ENCODE measurements around the gene SRPK2. TPM values are rescaled to one million over a fixed set of nuclear protein-coding genes. Genes with fewer than 3 reads are reported as not detected.

Gene SRPK2
- total RNA-seq, 1 experiment from 2014 or later: 50.5 TPM

DNA sequence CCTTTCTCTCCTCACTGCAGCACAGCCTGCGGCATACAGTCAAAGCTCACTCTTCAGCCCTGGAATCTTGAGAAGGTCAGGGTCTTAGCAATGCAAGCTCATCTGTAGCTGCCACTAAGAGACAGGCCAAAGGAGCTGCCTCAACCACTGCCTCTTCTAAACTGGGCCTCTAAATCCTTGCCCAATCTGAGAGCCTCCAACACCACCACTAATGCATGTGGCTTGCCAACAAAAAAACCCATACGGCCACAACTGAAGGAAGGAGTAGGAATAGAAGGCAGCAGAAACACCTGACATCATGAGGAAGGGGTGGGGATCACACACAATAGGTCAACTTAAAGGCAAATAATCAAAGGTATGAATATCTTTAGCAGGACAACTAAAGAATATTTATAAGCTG, 183.8 kb downstream of the SRPK2 start (continued):
- TF ChIP-seq, protein P1, sequence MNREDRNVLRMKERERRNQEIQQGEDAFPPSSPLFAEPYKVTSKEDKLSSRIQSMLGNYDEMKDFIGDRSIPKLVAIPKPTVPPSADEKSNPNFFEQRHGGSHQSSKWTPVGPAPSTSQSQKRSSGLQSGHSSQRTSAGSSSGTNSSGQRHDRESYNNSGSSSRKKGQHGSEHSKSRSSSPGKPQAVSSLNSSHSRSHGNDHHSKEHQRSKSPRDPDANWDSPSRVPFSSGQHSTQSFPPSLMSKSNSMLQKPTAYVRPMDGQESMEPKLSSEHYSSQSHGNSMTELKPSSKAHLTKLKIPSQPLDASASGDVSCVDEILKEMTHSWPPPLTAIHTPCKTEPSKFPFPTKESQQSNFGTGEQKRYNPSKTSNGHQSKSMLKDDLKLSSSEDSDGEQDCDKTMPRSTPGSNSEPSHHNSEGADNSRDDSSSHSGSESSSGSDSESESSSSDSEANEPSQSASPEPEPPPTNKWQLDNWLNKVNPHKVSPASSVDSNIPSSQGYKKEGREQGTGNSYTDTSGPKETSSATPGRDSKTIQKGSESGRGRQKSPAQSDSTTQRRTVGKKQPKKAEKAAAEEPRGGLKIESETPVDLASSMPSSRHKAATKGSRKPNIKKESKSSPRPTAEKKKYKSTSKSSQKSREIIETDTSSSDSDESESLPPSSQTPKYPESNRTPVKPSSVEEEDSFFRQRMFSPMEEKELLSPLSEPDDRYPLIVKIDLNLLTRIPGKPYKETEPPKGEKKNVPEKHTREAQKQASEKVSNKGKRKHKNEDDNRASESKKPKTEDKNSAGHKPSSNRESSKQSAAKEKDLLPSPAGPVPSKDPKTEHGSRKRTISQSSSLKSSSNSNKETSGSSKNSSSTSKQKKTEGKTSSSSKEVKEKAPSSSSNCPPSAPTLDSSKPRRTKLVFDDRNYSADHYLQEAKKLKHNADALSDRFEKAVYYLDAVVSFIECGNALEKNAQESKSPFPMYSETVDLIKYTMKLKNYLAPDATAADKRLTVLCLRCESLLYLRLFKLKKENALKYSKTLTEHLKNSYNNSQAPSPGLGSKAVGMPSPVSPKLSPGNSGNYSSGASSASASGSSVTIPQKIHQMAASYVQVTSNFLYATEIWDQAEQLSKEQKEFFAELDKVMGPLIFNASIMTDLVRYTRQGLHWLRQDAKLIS (CRISPR knock-in tag; IDR thresholded peaks at IDR 0.05; ENCODE audit: borderline replicate concordance): no peak
- no peak for TF ChIP-seq ZNF416 (CRISPR knock-in tag; IDR thresholded peaks at IDR 0.05)
- TF ChIP-seq FOXP1 (CRISPR knock-in tag; IDR thresholded peaks at IDR 0.05; ENCODE audit: borderline replicate concordance): no peak
- TF ChIP-seq, protein P2, sequence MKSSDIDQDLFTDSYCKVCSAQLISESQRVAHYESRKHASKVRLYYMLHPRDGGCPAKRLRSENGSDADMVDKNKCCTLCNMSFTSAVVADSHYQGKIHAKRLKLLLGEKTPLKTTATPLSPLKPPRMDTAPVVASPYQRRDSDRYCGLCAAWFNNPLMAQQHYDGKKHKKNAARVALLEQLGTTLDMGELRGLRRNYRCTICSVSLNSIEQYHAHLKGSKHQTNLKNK (CRISPR knock-in tag; IDR thresholded peaks at IDR 0.05): no peak
- TF ChIP-seq, protein P3, sequence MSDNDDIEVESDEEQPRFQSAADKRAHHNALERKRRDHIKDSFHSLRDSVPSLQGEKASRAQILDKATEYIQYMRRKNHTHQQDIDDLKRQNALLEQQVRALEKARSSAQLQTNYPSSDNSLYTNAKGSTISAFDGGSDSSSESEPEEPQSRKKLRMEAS (CRISPR knock-in tag; IDR thresholded peaks at IDR 0.05): no peak
- TF ChIP-seq, protein P4, sequence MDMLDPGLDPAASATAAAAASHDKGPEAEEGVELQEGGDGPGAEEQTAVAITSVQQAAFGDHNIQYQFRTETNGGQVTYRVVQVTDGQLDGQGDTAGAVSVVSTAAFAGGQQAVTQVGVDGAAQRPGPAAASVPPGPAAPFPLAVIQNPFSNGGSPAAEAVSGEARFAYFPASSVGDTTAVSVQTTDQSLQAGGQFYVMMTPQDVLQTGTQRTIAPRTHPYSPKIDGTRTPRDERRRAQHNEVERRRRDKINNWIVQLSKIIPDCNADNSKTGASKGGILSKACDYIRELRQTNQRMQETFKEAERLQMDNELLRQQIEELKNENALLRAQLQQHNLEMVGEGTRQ (CRISPR knock-in tag; IDR thresholded peaks at IDR 0.05): no peak
- TF ChIP-seq ZNF219 (CRISPR knock-in tag; IDR thresholded peaks at IDR 0.05; ENCODE audit: borderline replicate concordance): no peak
- TF ChIP-seq SP1 (CRISPR knock-in tag; conservative IDR thresholded peaks at IDR 0.05): no peak
- no peak for TF ChIP-seq TCF7 (CRISPR knock-in tag; IDR thresholded peaks at IDR 0.05; ENCODE audit: low read depth)
- TF ChIP-seq, protein P5, sequence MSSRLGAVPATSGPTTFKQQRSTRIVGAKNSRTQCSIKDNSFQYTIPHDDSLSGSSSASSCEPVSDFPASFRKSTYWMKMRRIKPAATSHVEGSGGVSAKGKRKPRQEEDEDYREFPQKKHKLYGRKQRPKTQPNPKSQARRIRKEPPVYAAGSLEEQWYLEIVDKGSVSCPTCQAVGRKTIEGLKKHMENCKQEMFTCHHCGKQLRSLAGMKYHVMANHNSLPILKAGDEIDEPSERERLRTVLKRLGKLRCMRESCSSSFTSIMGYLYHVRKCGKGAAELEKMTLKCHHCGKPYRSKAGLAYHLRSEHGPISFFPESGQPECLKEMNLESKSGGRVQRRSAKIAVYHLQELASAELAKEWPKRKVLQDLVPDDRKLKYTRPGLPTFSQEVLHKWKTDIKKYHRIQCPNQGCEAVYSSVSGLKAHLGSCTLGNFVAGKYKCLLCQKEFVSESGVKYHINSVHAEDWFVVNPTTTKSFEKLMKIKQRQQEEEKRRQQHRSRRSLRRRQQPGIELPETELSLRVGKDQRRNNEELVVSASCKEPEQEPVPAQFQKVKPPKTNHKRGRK (CRISPR knock-in tag; IDR thresholded peaks at IDR 0.05; ENCODE audit: borderline replicate concordance): no peak
- TF ChIP-seq, protein P6, sequence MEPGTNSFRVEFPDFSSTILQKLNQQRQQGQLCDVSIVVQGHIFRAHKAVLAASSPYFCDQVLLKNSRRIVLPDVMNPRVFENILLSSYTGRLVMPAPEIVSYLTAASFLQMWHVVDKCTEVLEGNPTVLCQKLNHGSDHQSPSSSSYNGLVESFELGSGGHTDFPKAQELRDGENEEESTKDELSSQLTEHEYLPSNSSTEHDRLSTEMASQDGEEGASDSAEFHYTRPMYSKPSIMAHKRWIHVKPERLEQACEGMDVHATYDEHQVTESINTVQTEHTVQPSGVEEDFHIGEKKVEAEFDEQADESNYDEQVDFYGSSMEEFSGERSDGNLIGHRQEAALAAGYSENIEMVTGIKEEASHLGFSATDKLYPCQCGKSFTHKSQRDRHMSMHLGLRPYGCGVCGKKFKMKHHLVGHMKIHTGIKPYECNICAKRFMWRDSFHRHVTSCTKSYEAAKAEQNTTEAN (CRISPR knock-in tag; IDR thresholded peaks at IDR 0.05): no peak
- TF ChIP-seq FOXK1 (CRISPR knock-in tag; IDR thresholded peaks at IDR 0.05): no peak

DNA sequence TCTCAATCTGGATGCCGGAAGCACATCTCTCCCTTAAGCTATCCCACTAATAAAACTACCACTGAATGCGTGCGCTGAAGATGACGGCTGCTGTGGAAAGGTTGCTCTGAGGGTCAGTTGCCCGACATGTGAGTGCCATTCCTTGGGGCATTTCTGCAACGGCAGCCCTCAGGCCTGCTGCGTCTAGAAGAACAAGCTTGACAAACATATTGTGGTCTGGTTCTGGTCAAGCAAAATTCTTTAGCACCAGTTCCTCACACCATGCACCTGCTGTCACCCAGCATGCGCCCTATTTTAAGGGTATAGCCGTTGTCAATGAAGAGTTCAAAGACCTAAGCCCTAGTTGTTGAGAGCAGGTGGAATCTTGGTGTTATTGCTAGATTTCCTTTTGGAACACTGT, 184.2 kb downstream of the SRPK2 start:
- POLR2A ChIA-PET: no interaction called here
- Mint-ChIP-seq H3K9me3 (no peaks in the 10 kb centered on the region), H3K36me3 (0 out of 2 replicates have a peak, but pooled peaks cover 2% of the 10 kb centered on the region), H3K4me1 (peaks cover 24% of the 10 kb centered on the region), H3K4me3 (no peak overlapping the region), H3K27me3 (ENCODE audit: low read depth) (no peaks in the 10 kb centered on the region), H3K27ac (no peak overlapping the region)
- CTCF ChIA-PET: interaction anchor here (0.9 to 1.0 kb wide), 2 partner anchors 10 to 170 kb away, joined by 5 read pairs; no protein-coding TSS in a partner anchor
- no peak for ATAC-seq
- no peak for DNase-seq (ENCODE audit: low spot score)
- TF ChIP-seq NR2C2 (CRISPR knock-in tag; IDR thresholded peaks at IDR 0.05) (no peak), ZNF232 (CRISPR knock-in tag; IDR thresholded peaks at IDR 0.05) (no peak), NR1H2 (CRISPR knock-in tag; IDR thresholded peaks at IDR 0.05) (no peak), ETV6 (CRISPR knock-in tag; IDR thresholded peaks at IDR 0.05) (no peak)
- TF ChIP-seq, protein P7, sequence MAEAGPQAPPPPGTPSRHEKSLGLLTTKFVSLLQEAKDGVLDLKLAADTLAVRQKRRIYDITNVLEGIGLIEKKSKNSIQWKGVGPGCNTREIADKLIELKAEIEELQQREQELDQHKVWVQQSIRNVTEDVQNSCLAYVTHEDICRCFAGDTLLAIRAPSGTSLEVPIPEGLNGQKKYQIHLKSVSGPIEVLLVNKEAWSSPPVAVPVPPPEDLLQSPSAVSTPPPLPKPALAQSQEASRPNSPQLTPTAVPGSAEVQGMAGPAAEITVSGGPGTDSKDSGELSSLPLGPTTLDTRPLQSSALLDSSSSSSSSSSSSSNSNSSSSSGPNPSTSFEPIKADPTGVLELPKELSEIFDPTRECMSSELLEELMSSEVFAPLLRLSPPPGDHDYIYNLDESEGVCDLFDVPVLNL (CRISPR knock-in tag; IDR thresholded peaks at IDR 0.05; ENCODE audit: borderline replicate concordance, low read depth): no peak
- TF ChIP-seq, protein P8, sequence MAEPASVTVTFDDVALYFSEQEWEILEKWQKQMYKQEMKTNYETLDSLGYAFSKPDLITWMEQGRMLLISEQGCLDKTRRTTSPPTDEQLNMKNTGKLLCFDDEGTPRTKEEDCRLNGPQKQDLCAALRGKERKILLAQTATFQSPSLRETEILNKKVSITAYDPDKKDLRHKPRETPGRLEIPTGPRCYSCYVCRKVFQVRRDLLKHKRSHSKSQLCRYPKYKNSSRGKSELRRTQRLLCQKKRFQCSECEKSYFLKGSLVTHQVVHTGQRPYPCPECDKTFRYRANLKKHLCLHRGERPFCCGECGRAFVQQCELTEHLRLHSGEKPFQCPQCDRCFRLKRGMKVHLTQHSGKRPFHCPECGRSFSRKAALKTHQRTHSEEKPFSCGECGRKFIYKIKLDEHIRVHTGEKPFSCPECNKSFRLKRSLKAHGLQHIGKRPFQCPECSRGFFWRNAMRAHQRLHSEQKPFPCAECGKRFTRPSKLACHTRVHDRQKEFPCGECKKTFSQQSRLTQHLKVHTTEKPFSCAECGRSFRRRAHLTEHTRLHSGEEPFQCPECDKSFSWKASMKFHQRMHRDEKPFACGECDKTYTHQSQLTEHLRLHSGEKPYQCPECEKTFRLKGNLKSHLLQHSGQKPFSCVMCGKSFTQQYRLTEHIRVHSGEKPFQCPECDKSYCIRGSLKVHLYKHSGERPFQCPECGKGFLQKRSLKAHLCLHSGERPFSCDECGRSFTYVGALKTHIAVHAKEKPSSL (CRISPR knock-in tag; conservative IDR thresholded peaks at IDR 0.05): no peak
- TF ChIP-seq, protein P9, sequence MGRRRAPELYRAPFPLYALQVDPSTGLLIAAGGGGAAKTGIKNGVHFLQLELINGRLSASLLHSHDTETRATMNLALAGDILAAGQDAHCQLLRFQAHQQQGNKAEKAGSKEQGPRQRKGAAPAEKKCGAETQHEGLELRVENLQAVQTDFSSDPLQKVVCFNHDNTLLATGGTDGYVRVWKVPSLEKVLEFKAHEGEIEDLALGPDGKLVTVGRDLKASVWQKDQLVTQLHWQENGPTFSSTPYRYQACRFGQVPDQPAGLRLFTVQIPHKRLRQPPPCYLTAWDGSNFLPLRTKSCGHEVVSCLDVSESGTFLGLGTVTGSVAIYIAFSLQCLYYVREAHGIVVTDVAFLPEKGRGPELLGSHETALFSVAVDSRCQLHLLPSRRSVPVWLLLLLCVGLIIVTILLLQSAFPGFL (CRISPR knock-in tag; IDR thresholded peaks at IDR 0.05; ENCODE audit: borderline replicate concordance): no peak
